Left lung (tissue), 10 donors: Measurements from ENCODE around the gene JAK2. TPM values are rescaled to one million over a fixed set of nuclear protein-coding genes. Genes with fewer than 3 reads are reported as not detected.

ENCODE experiments used
- ATAC-seq: fragments of 200-7000 bp; cut with Tn5 transposase; one replicate; pipeline ENCODE4 v1.9.1; 2020; ENCODE audit warnings: moderate library complexity
- DNase-seq, 4 donors: peaks; one replicate each; pipeline ENCODE4 v3.0.0-alpha.2; 2013 to 2020
- H3K27ac ChIP-seq, 2 donors: fragments of 200-600 bp; sonication (generic) in 1 of 2; one replicate each; pipeline versions ENCODE4 v1.5.0 to v1.8.0; 2020 to 2021
- H3K27me3 ChIP-seq, 2 donors: fragments of 200-600 bp; sonication (generic) in 1 of 2; one replicate each; pipeline versions ENCODE4 v1.5.0 to v1.8.0; 2020 to 2021
- H3K36me3 ChIP-seq, 2 donors: fragments of 200-600 bp; sonication (generic) in 1 of 2; one replicate each; pipeline versions ENCODE4 v1.5.0 to v1.8.0; 2020 to 2021
- H3K4me1 ChIP-seq, 2 donors: fragments of 200-600 bp; one replicate each; pipeline ENCODE4 v1.8.0; 2021
- H3K4me3 ChIP-seq, 2 donors: fragments of 200-600 bp; sonication (generic) in 1 of 2; one replicate each; pipeline versions ENCODE4 v1.5.0 to v1.8.0; 2020 to 2021; ENCODE audit warnings: mild to moderate bottlenecking in 1 of 2
- H3K9me3 ChIP-seq, 2 donors: fragments of 200-600 bp; sonication (generic) in 1 of 2; one replicate each; pipeline versions ENCODE4 v1.5.0 to v1.8.0; 2020 to 2021
- CTCF ChIP-seq, 2 donors: fragments of 200-600 bp; sonication (generic) in 1 of 2; IDR thresholded peaks; one replicate each; pipeline versions ENCODE4 v1.5.0 to v1.8.0; 2021; ENCODE audit warnings: antibody characterized with exemption in 2 of 2
- intact Hi-C, 2 donors: fragments of 100-400 bp; cut with DNase I; formaldehyde crosslinking; loops; one replicate each; pipeline versions ENCODE4 v1.11.2 to v1.14.2; 2022
- polyA plus RNA-seq, 6 donors: library from polyadenylated mRNA; unstranded; fragments of 120-200 nt; gene quantifications; one replicate each; pipeline ENCODE4 v1.2.1, GENCODE V29; 2013; ENCODE audit not compliant: insufficient read length in 6 of 6
- total RNA-seq, 2 donors: library from RNA; stranded (reverse); fragmentation: NEBNext Ultra II Directional; extraction: Animal tissue kit (Norgen Biotek cat#: 25700); gene quantifications; one replicate each; pipeline ENCODE4 v1.2.1, GENCODE V29; 2021
- donor health status: DM: no; HTN: yes; CAD: no.
- donor health status: DM: no; HTN: no; CAD: no.

Gene JAK2
- total and polyA plus RNA-seq, 8 donors: 13.6 to 27.3 (median 15.3) TPM

GRCh38 chr9:5122116-5122515 is 137.0 kb downstream of the JAK2 start:
- Histone ChIP-seq H3K9me3 (no peaks in the 10 kb centered on the region), H3K4me1 (no peaks in the 10 kb centered on the region), H3K27ac (no peak overlapping the region), H3K36me3 (peaks cover 0 to 34% of the 10 kb centered on the region in 2 donors), H3K27me3 (no peaks in the 10 kb centered on the region), H3K4me3 (no peak overlapping the region)
- no peak for TF ChIP-seq CTCF (IDR thresholded peaks at IDR 0.05)
- intact Hi-C loops: no loop called here
- ATAC-seq: no peak
- no peak for DNase-seq

GRCh38 chr9:5122516-5122915 is 137.4 kb downstream of the JAK2 start:
- DNase-seq (no peak), ATAC-seq (no peak)
- H3K27me3 ChIP-seq: no peaks in the 10 kb centered on the region
- H3K36me3 ChIP-seq: peaks cover 0 to 38% of the 10 kb centered on the region in 2 donors
- no peak overlapping the region for H3K27ac ChIP-seq
- H3K4me3 ChIP-seq: no peak overlapping the region
- intact Hi-C loops: no loop called here
- H3K9me3 ChIP-seq: no peaks in the 10 kb centered on the region
- TF ChIP-seq CTCF (IDR thresholded peaks at IDR 0.05): no peak
- H3K4me1 ChIP-seq: no peaks in the 10 kb centered on the region

- intact Hi-C loops: no loop called here
- peaks cover 0 to 27% of the 10 kb centered on the region in 2 donors for H3K36me3 ChIP-seq
- no peak for TF ChIP-seq CTCF (IDR thresholded peaks at IDR 0.05)
- no peaks in the 10 kb centered on the region for H3K27me3 ChIP-seq
- ATAC-seq: no peak
- no peak for DNase-seq
- H3K9me3 ChIP-seq: peaks cover 0 to 36% of the 10 kb centered on the region in 2 donors
- H3K27ac ChIP-seq: no peak overlapping the region
- no peaks in the 10 kb centered on the region for H3K4me1 ChIP-seq
- no peak overlapping the region for H3K4me3 ChIP-seq
These were observed 155.1 kb downstream of the JAK2 start for GRCh38 chr9:5140151-5140550.

- H3K27ac ChIP-seq: no peak overlapping the region
- ATAC-seq (no peak), DNase-seq (no peak)
- H3K4me1 ChIP-seq: no peaks in the 10 kb centered on the region
- no peaks in the 10 kb centered on the region for H3K27me3 ChIP-seq
- intact Hi-C loops: no loop called here
- TF ChIP-seq CTCF (IDR thresholded peaks at IDR 0.05): no peak
- peaks cover 0 to 65% of the 10 kb centered on the region in 2 donors for H3K36me3 ChIP-seq
- no peak overlapping the region for H3K4me3 ChIP-seq
- peaks cover 0 to 24% of the 10 kb centered on the region in 2 donors for H3K9me3 ChIP-seq
These were observed 159.1 kb downstream of the JAK2 start for GRCh38 chr9:5144217-5144616.

GRCh38 chr9:5146241-5146640 is 161.2 kb downstream of the JAK2 start:
- intact Hi-C loops: no loop called here
- Histone ChIP-seq H3K4me3 (no peak overlapping the region), H3K4me1 (no peaks in the 10 kb centered on the region), H3K9me3 (peaks cover 0 to 26% of the 10 kb centered on the region in 2 donors), H3K27ac (no peak overlapping the region), H3K36me3 (peaks cover 0 to 68% of the 10 kb centered on the region in 2 donors), H3K27me3 (no peaks in the 10 kb centered on the region)
- DNase-seq: no peak
- ATAC-seq: no peak
- TF ChIP-seq CTCF (IDR thresholded peaks at IDR 0.05): no peak

Other genes starting within 250 kb of the JAK2 start
- 10 to 100 TPM; 44.8 to 52.4 TPM for gene AK3, start 244.1 kb upstream of the JAK2 start, total RNA-seq
- 10 to 100 TPM; 64.2 to 78.6 (median 71.7) TPM for gene AK3, start 244.1 kb upstream of the JAK2 start, polyA plus RNA-seq
- 10 to 100 TPM; 11.2 to 22.6 TPM for gene RCL1, start 192.3 kb upstream of the JAK2 start, total RNA-seq
- gene RCL1, start 192.3 kb upstream of the JAK2 start, polyA plus RNA-seq: 10 to 100 TPM; 17.3 to 21.6 (median 18.2) TPM
- not detected for gene INSL6, start 200.4 kb downstream of the JAK2 start, total RNA-seq
- 1 to 10 TPM in 1 of 6 donors, under 1 TPM in 5; 0.30 to 1.2 (median 0.65) TPM for gene INSL6, start 200.4 kb downstream of the JAK2 start, polyA plus RNA-seq
- not detected for gene INSL4, start 246.1 kb downstream of the JAK2 start, total RNA-seq
- gene INSL4, start 246.1 kb downstream of the JAK2 start, polyA plus RNA-seq: not detected